ENCODE data around the gene CXorf58.

GRCh38 chrX:23978491-23978890 is 70.7 kb downstream of the CXorf58 start:
- TF ChIP-seq TARDBP (IDR thresholded peaks at IDR 0.05): no peak
- TF ChIP-seq FOXA1 (IDR thresholded peaks at IDR 0.05): no peak
- TF ChIP-seq ELF4 (IDR thresholded peaks at IDR 0.05): no peak
- TF ChIP-seq ZNF384 (IDR thresholded peaks at IDR 0.05): no peak
- no peak for TF ChIP-seq SP1 (IDR thresholded peaks at IDR 0.05)
- TF ChIP-seq ARNT (IDR thresholded peaks at IDR 0.05): no peak
- TF ChIP-seq FOXM1 (IDR thresholded peaks at IDR 0.05; ENCODE audit: borderline replicate concordance): no peak
- no peak for TF ChIP-seq PKNOX1 (IDR thresholded peaks at IDR 0.05)
- no peak for TF ChIP-seq HDGF (IDR thresholded peaks at IDR 0.05; ENCODE audit: borderline replicate concordance)
- TF ChIP-seq FOXK2 (IDR thresholded peaks at IDR 0.05): no peak
